Activated T-helper 17 cell treated with anti-CD3 and anti-CD28 coated beads, Interleukin-2, amount 50 U/mL, for 72 hours (primary cell): Measurements from ENCODE around the gene TARDBP. TPM values are rescaled to one million over a fixed set of nuclear protein-coding genes. Genes with fewer than 3 reads are reported as not detected.
"Not testable (repeated sequence)": the region's sequence is repeated elsewhere in the genome, so short reads cannot be mapped to it uniquely, and the experiment has no call there.

ENCODE experiments used
- ATAC-seq: fragments of 150-1000 bp; cut with Tn5 transposase; replicated peaks from 2 replicates; pipeline ENCODE4 v1.10.0; 2021; ENCODE audit warnings: mild to moderate bottlenecking, moderate library complexity
- H3K27ac Mint-ChIP-seq: one replicate; pipeline ENCODE4 v1.8.0; 2022; ENCODE audit warnings: mixed read lengths
- H3K27me3 Mint-ChIP-seq: one replicate; pipeline ENCODE4 v1.8.0; 2022; ENCODE audit warnings: mixed read lengths
- H3K36me3 Mint-ChIP-seq: one replicate; pipeline ENCODE4 v1.8.0; 2022; ENCODE audit warnings: low read depth, mild to moderate bottlenecking, mixed read lengths
- H3K4me1 Mint-ChIP-seq: one replicate; pipeline ENCODE4 v1.8.0; 2022; ENCODE audit warnings: mixed read lengths
- H3K4me3 Mint-ChIP-seq: one replicate; pipeline ENCODE4 v1.8.0; 2022; ENCODE audit warnings: mild to moderate bottlenecking, mixed read lengths
- H3K9me3 Mint-ChIP-seq: one replicate; pipeline ENCODE4 v1.8.0; 2022; ENCODE audit warnings: mixed read lengths
- total RNA-seq, 2 donors: library from RNA; stranded (reverse); gene quantifications; one replicate each; pipeline ENCODE4 v1.2.3, GENCODE V29; 2022

Gene TARDBP
- total RNA-seq, 2 donors from 2014 or later: 120 to 186 TPM

DNA sequence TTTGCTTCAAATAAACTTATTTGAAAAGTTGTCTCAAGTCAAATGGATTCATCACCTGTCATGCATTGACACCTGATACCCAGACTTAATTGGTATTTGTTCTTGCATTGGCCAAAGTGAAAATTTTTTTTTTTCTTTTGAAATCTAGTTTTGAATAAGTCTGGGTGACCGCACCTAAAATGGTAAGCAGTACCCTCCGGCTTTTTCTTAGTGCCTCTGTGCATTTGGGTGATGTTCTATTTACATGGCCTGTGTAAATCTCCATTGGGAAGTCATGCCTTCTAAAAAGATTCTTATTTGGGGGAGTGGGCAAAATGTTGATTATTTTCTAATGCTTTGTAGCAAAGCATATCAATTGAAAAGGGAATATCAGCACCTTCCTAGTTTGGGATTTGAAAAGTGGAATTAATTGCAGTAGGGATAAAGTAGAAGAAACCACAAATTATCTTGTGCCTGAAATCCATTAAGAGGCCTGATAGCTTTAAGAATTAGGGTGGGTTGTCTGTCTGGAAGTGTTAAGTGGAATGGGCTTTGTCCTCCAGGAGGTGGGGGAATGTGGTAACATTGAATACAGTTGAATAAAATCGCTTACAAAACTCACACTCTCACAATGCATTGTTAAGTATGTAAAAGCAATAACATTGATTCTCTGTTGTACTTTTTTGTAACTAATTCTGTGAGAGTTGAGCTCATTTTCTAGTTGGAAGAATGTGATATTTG, 11.9 kb downstream of the TARDBP start:
- Mint-ChIP-seq H3K27me3 (no peaks in the 10 kb centered on the region), H3K36me3 (peaks cover 92% of the 10 kb centered on the region), H3K27ac (peak overlapping the region; percentile 61), H3K4me3 (no peak overlapping the region), H3K4me1 (peaks cover 18% of the 10 kb centered on the region), H3K9me3 (no peaks in the 10 kb centered on the region)
- ATAC-seq: no peak

DNA sequence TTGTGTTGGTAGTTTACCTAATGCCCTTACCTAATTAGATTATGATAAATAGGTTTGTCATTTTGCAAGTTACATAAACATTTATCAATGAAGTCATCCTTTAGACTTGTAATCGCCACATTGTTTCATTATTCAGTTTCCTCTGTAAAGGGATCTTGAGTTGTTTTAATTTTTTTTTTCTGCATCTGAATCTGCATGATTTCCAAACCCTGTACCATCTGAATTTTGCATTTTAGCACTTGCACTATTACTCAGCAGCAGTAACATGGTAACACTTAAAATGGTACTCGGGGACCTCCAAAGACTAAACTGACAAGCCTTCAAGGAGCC, 12.4 kb downstream of the TARDBP start:
- ATAC-seq: peak; percentile 24
- Mint-ChIP-seq H3K27ac (peak overlapping the region; percentile 61), H3K27me3 (no peaks in the 10 kb centered on the region), H3K9me3 (no peaks in the 10 kb centered on the region), H3K4me3 (no peak overlapping the region), H3K4me1 (peaks cover 18% of the 10 kb centered on the region), H3K36me3 (peaks cover 88% of the 10 kb centered on the region)

DNA sequence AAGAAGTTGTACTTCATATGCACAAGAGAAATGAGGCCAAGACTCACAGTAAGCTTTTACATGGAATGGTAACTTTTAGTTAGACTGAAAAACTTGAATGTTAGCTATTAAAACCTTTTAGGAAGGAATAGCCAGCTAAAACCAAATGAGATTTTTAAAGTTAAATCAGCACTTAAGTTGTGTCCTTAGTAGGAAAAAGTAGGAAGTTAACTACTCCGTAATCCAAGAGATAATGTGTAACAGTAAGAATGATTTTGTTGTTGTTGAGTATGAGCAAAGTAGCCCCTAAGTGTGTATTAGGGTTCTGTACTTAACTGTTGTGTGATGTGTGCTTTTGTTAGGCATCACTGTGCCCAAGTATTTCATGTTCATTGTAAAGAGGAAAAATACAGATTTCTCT, 13.2 kb downstream of the TARDBP start:
- ATAC-seq: no peak
- Mint-ChIP-seq H3K4me3 (no peak overlapping the region), H3K9me3 (no peaks in the 10 kb centered on the region), H3K27ac (peak overlapping the region; percentile 75), H3K4me1 (peaks cover 18% of the 10 kb centered on the region), H3K27me3 (no peaks in the 10 kb centered on the region), H3K36me3 (peaks cover 80% of the 10 kb centered on the region)

DNA sequence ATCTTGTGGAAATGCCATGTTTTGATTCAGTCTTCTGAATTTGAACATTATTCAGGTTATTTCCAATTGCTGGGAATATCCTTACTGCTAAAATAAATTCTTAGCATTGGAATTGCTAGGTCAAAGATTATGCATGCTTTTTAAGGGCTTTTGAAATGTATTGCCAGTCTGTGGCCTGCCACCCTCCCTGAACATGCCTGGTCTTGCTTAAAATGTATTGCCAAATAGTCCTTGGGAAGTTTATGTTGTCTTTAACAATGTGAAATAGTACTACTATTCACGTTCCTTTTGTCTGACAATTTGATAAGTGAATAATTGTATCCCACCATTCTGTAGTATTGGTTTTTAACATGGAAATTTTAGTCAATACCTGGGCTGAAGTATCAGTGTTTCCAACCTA, 13.6 kb downstream of the TARDBP start:
- H3K27me3 Mint-ChIP-seq: no peaks in the 10 kb centered on the region
- no peaks in the 10 kb centered on the region for H3K9me3 Mint-ChIP-seq
- no peak for ATAC-seq
- peaks cover 18% of the 10 kb centered on the region for H3K4me1 Mint-ChIP-seq
- H3K36me3 Mint-ChIP-seq: peaks cover 76% of the 10 kb centered on the region
- no peak overlapping the region for H3K4me3 Mint-ChIP-seq
- H3K27ac Mint-ChIP-seq: peak overlapping the region; percentile 75

DNA sequence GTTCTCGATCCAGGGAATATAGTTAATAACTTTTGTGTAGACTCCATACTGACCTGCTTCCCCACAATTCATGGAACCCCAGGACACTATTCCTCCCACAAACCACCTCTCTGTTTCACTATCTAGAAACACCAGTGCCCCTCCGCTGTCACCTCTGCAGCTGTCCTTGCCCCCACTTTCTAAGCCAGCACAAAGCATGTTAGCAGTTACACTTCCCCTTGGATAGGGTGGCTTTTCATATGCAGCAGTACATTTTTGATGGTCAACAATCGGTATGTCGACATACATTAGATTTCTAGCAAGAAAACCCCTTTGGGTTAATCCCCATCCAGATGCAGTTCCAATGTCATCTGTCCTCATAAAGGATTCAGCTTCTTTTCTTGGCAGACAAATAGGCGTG, 14.4 kb downstream of the TARDBP start:
- no peaks in the 10 kb centered on the region for H3K27me3 Mint-ChIP-seq
- no peaks in the 10 kb centered on the region for H3K9me3 Mint-ChIP-seq
- H3K36me3 Mint-ChIP-seq: peaks cover 67% of the 10 kb centered on the region
- no peak overlapping the region for H3K4me3 Mint-ChIP-seq
- no peak for ATAC-seq
- H3K27ac Mint-ChIP-seq: peak overlapping the region; percentile 75
- peaks cover 16% of the 10 kb centered on the region for H3K4me1 Mint-ChIP-seq

DNA sequence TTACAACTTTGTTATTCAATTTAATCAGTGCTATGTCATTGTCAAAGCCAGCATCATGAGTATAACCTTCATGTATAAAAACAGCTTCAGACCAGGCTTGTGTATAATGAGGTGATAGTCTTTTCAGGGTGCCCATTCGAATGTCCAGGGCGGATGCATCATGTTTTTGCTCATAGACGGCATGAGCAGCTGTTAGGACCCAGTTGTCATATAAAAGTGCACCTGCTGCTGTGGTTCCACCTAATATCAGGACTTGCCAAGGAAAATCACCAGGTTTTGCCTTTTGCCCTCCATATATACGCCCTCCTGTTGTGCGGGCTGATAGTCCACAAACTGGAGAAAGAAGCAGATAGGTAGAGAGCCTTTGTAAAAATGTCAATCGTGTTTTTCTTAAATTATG, 14.9 kb downstream of the TARDBP start:
- H3K27ac Mint-ChIP-seq: peak overlapping the region; percentile 75
- no peaks in the 10 kb centered on the region for H3K27me3 Mint-ChIP-seq
- H3K4me3 Mint-ChIP-seq: no peak overlapping the region
- no peaks in the 10 kb centered on the region for H3K9me3 Mint-ChIP-seq
- no peak for ATAC-seq
- H3K36me3 Mint-ChIP-seq: peaks cover 63% of the 10 kb centered on the region
- peaks cover 12% of the 10 kb centered on the region for H3K4me1 Mint-ChIP-seq

DNA sequence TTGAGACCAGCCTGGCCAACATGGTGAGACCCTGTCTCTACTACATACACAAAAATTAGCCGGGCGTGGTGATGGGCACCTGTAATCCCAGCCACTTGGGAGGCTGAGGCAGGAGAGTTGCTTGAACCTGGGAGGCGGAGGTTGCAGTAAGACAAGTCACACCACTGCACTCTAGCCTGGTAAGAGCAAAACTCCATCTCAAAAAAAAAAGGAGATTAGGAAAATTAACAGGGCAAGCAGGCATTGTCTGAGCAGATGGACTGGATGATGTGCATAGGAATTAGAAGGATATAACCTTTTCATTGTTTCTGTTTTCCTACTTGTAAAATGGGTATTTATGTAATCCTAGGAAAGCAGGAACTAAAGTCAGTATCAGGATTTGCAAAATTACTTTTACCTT, 15.6 kb downstream of the TARDBP start:
- Mint-ChIP-seq H3K36me3 (peaks cover 56% of the 10 kb centered on the region), H3K4me1 (peaks cover 12% of the 10 kb centered on the region), H3K27me3 (no peaks in the 10 kb centered on the region), H3K9me3 (no peaks in the 10 kb centered on the region), H3K27ac (peak overlapping the region; percentile 75), H3K4me3 (no peak overlapping the region)
- ATAC-seq: no peak

DNA sequence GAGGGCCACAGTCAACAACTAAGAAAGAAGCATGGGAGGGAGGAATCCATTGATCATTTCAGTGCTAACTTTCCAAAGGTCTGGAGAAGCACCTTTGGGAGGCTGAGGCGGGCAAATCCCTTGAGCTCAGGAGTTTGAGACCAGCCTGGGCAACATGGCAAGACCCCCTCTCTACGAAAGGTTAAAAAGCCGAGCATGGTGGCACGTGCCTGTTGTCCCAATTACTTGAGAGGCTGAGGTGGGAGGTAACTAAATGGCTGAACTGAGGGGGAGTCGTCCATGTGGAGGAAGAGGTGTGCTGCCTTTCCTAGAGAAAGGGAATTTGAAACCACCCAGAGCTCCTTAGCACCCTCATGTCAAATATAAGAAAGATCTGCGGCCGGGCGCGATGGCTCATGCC, 18.4 kb downstream of the TARDBP start:
- no peaks in the 10 kb centered on the region for H3K9me3 Mint-ChIP-seq
- no peak for ATAC-seq
- H3K36me3 Mint-ChIP-seq: peaks cover 28% of the 10 kb centered on the region
- H3K4me3 Mint-ChIP-seq: no peak overlapping the region
- H3K4me1 Mint-ChIP-seq: no peaks in the 10 kb centered on the region
- H3K27ac Mint-ChIP-seq: no peak overlapping the region
- no peaks in the 10 kb centered on the region for H3K27me3 Mint-ChIP-seq

DNA sequence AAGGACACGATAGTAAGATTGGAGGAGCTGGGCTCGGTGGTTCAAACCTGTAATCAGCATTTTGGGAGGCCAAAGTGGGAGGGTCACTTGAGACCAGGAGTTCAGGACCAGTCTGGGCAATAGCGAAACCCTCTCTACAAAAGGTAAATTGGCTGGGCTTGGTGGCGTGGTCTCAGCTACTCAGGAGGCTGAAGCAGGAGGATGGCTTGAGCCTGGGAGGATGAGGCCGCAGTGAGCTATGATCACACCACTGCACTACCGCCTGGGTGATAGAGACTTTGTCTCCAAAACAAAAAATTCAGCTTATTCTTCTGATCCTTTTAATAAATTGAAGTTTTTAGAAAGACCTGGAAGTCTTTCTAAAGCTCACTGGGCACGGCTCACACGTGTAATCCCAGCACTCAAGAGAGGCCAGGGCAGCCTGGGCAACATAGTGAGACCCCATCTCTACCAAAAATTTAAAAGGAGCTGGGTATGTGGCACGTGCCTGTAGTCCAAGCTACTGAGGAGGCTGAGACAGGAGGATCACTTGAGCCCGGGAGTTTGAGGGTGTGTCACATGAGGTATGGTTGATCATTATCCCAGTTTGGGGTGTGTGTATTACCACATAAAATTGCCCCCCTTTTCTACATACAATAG, 19.3 kb downstream of the TARDBP start:
- Mint-ChIP-seq H3K36me3 (peaks cover 19% of the 10 kb centered on the region), H3K4me1 (no peaks in the 10 kb centered on the region), H3K9me3 (no peaks in the 10 kb centered on the region), H3K27ac (no peak overlapping the region), H3K27me3 (no peaks in the 10 kb centered on the region), H3K4me3 (no peak overlapping the region)
- ATAC-seq: no peak

DNA sequence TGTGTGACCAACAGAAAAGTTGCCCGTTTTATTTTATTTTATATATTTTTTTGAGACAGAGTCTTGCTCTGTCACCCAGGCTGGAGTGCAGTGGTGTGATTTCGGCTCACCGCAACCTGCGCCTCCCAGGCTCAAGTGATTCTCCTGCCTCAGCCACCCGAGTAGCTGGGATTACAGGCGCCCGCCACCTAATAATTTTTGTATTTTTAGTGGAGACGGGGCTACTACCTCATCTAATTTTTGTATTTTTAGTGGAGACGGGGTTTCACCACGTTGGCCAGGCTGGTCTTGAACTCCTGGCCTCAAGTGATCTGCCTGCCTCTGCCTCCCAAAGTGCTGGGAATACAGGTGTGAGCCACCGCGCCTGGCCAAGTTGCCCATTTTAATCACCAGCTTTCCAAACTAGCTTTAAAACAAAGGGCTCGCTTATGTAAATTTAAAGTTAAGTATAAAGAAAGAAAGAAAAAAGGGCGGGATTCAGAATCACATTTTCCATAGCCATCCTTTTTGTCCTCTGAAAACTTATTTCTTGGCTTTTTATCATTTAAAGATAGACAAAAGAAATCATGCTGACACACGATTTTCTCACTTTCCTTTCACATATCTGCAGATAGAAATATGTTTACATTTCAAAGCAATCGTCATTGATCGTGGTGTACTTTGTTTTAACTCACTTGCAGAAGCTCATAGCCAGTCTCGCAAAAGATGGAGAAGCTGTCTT, 24.7 kb downstream of the TARDBP start:
- not testable (repeated sequence) for ATAC-seq, H3K27me3 Mint-ChIP-seq, H3K4me3 Mint-ChIP-seq, H3K9me3 Mint-ChIP-seq, H3K36me3 Mint-ChIP-seq, H3K27ac Mint-ChIP-seq, H3K4me1 Mint-ChIP-seq

DNA sequence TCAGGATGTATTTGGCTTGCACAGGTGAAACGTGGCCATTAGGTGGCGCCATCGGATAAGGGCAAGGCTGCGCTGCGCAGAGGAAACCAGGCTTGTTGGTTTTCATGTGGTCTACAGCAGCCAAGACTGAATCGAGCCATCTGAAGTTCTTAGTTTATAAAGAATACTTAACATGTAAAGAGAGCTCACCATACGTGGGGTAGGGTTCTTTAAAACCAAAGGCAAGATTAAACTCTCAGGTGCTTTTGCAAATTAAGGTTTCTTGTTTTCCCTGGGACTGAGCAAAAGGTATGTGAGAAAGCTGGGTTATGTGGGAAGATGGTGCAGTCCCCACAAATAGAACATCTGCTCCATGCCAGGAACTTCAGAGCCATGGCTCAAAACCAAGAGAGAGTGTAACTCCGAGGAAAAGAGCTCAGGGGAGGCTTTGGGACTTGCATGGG, 25.3 kb downstream of the TARDBP start:
- no peaks in the 10 kb centered on the region for H3K27me3 Mint-ChIP-seq
- H3K4me3 Mint-ChIP-seq: no peak overlapping the region
- ATAC-seq: peak; percentile 97
- H3K4me1 Mint-ChIP-seq: no peaks in the 10 kb centered on the region
- H3K9me3 Mint-ChIP-seq: no peaks in the 10 kb centered on the region
- no peaks in the 10 kb centered on the region for H3K36me3 Mint-ChIP-seq
- no peak overlapping the region for H3K27ac Mint-ChIP-seq

DNA sequence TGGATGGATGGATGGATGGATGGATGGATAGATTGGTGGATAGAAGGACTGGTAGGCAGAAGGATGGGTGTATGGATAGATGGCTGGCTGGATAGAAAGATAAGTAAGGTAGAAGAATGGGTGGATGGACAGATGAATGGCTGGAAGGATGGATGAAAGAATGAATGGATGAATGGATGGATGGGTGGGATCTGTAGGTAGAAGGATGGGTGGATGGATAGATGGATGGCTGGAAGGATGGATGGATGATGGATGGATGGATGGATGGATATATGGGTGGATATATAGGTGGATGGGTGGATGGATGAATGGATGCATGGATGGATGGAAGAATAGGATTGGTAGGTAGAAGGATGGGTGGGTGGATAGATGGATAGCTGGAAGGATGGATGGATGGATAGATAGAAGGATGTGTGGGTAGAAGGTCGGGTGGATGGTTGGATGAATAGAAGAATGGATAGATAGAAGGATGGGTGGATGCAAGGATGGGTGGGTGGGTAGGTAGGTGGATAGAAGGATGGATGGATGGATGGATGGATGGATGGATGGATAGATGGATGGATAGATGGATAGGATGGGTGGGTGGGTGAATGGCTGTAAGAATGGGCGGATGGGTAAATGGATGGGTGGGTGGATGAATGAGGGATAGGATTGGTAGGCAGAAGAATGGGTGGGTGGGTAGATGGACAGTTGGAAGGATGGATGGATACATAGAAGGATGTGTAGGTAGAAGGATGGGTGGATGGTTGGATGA, 27.1 kb downstream of the TARDBP start:
- H3K4me3 Mint-ChIP-seq: no peak overlapping the region
- no peaks in the 10 kb centered on the region for H3K9me3 Mint-ChIP-seq
- H3K36me3 Mint-ChIP-seq: no peaks in the 10 kb centered on the region
- no peak overlapping the region for H3K27ac Mint-ChIP-seq
- H3K4me1 Mint-ChIP-seq: no peaks in the 10 kb centered on the region
- H3K27me3 Mint-ChIP-seq: no peaks in the 10 kb centered on the region
- no peak for ATAC-seq

DNA sequence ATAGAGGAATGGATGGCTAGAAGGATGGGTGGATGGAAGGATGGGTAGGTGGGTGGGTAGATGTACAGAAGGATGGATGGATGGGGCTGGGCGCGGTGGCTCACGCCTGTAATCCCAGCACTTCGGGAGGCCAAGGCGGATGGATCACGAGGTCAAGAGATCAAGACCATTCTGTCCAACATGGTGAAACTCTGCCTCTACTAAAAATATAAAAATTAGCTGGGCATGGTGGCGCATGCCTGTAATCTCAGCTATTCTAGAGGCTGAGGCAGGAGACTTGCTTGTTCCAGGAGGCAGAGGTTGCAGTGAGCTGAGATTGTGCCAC, 27.6 kb downstream of the TARDBP start:
- not testable (repeated sequence) for H3K36me3 Mint-ChIP-seq, H3K27me3 Mint-ChIP-seq, ATAC-seq, H3K27ac Mint-ChIP-seq, H3K4me3 Mint-ChIP-seq, H3K4me1 Mint-ChIP-seq, H3K9me3 Mint-ChIP-seq

DNA sequence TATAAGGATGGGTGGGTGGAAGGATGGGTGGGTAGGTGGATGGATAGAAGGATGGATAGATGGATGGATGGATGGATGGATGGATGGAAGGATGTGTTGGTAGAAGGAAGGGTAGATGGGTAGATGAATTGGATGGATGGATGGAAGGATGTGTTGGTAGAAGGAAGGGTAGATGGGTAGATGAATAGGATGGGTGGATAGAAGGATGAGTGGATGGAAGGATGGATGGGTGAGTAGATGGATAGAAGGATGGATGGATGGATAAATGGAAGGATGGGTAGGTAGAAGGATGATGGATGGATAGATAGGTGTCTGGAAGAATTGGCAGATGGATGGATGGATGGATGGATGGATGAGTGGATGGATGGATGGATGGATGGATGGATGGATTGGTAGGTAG, 28.6 kb downstream of the TARDBP start:
- no peaks in the 10 kb centered on the region for H3K9me3 Mint-ChIP-seq

DNA sequence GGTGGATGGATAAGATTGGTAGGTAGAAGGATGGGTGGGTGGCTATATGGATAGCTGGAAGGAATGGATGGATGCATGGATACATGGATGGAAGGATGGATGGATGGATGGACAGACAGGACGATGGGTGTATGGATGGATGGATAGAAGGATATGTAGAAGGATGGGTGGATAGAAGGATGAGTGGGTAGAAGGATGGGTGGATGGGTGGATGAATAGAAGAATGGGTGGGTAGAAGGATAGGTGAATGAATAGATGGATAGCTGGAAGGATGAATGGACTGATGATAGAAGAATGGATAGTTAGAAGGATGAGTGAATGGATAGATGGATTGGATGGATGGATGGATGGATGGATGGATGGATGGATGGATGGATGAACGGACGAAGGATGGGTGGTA, 29.6 kb downstream of the TARDBP start:
- no peak overlapping the region for H3K4me3 Mint-ChIP-seq
- no peak for ATAC-seq
- H3K27ac Mint-ChIP-seq: no peak overlapping the region
- H3K36me3 Mint-ChIP-seq: no peaks in the 10 kb centered on the region
- no peaks in the 10 kb centered on the region for H3K9me3 Mint-ChIP-seq
- H3K27me3 Mint-ChIP-seq: no peaks in the 10 kb centered on the region
- H3K4me1 Mint-ChIP-seq: no peaks in the 10 kb centered on the region

More for the DNA sequence above, 28.6 kb downstream of the TARDBP start:
- no peaks in the 10 kb centered on the region for H3K4me1 Mint-ChIP-seq
- no peak for ATAC-seq
- H3K4me3 Mint-ChIP-seq: no peak overlapping the region
- no peak overlapping the region for H3K27ac Mint-ChIP-seq
- H3K27me3 Mint-ChIP-seq: no peaks in the 10 kb centered on the region
- no peaks in the 10 kb centered on the region for H3K36me3 Mint-ChIP-seq
